Measurements from ENCODE around the gene RUVBL2.

DNA sequence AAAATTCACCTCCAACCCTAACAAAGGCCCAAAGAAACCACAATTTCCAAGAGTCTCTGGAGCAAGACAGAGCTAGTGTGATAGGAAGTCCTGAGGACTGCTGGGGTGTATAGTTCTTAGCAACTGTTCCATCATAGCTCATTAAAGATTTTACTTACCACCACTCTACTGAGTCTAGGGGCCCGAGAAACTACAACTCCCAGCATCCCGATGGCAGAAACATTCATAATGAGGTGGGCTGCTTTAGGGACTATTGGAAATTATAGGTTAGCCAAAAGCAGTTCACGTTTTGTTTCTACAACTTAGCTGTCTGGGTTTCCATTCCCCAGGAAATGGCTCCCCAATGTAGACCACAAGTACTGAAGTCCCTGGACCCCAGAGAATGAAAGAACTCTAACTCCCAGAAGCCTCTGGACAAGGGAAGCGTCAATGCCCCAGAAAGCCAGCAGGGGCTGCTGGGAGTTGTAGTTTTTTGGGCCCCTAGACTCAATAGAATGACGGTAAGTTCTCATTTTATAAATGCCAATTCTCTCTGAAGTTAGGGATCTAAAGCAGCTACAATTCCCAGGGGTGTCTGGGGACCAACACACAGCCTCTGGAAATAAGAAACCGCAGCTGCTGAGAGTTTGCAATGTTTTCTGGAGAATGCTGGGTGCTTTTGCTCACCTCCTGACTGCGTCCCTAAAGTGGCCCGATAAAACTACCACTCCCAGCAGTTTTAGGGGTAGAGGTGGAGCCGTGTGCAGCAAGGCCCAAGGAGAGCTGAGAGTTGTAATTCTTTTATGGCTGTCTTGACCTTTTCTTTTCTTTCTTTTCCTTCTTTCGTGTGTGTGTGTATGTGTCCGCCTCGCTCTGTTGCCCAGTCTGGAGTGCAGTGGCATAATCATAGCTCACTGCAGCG, 17.5 kb upstream of the RUVBL2 start:
- TF ChIP-seq, protein P1, sequence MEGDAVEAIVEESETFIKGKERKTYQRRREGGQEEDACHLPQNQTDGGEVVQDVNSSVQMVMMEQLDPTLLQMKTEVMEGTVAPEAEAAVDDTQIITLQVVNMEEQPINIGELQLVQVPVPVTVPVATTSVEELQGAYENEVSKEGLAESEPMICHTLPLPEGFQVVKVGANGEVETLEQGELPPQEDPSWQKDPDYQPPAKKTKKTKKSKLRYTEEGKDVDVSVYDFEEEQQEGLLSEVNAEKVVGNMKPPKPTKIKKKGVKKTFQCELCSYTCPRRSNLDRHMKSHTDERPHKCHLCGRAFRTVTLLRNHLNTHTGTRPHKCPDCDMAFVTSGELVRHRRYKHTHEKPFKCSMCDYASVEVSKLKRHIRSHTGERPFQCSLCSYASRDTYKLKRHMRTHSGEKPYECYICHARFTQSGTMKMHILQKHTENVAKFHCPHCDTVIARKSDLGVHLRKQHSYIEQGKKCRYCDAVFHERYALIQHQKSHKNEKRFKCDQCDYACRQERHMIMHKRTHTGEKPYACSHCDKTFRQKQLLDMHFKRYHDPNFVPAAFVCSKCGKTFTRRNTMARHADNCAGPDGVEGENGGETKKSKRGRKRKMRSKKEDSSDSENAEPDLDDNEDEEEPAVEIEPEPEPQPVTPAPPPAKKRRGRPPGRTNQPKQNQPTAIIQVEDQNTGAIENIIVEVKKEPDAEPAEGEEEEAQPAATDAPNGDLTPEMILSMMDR (IDR thresholded peaks at IDR 0.05): no peak
- TF ChIP-seq POLR2AphosphoS5 (IDR thresholded peaks at IDR 0.05): no peak
